Measurements from ENCODE around the gene RTCA. TPM values are rescaled to one million over a fixed set of nuclear protein-coding genes. Genes with fewer than 3 reads are reported as not detected.

RTCA gene
- total RNA-seq, 5 donors from 2014 or later (not counting 1 experiment from before 2014, with no cell fraction given): 36.0 to 53.6 (median 40.1) TPM

Other genes with a start within 250 kb of the RTCA start
- gene SASS6, start 133.3 kb upstream of the RTCA start, total RNA-seq: 1 to 10 TPM; 2.8 to 6.6 (median 4.4) TPM
- 10 to 100 TPM; 15.9 to 36.1 (median 33.0) TPM for gene TRMT13, start 133.1 kb upstream of the RTCA start, total RNA-seq
- 1 to 10 TPM; 1.1 to 1.5 (median 1.3) TPM for gene LRRC39, start 88.0 kb upstream of the RTCA start, total RNA-seq
- gene DBT, start 16.4 kb upstream of the RTCA start, total RNA-seq: 10 to 100 TPM; 10.9 to 13.3 (median 12.3) TPM
- gene CDC14A, start 86.3 kb downstream of the RTCA start, total RNA-seq: 100 to 1,000 TPM in 2 of 5 donors, 10 to 100 TPM in 3; 77.1 to 169 (median 91.6) TPM